ENCODE data around the gene ARHGAP15.

ARHGAP15 gene

GRCh38 chr2:143169105-143169504 lies 39.9 kb downstream of the ARHGAP15 start:
- DNase-seq (ENCODE audit: low spot score) = no peak

GRCh38 chr2:143171817-143172216 lies 42.6 kb downstream of the ARHGAP15 start:
- DNase-seq (ENCODE audit: low spot score) = peak; percentile 36

- no peak for DNase-seq (ENCODE audit: low spot score)
Observed at GRCh38 chr2:143175438-143175837, 46.2 kb downstream of the ARHGAP15 start.

GRCh38 chr2:143176606-143177005 lies 47.4 kb downstream of the ARHGAP15 start:
- no peak for DNase-seq (ENCODE audit: low spot score)

GRCh38 chr2:143177096-143177786 lies 48.0 kb downstream of the ARHGAP15 start:
- no peak for DNase-seq (ENCODE audit: low spot score)

GRCh38 chr2:143181494-143181893 lies 52.3 kb downstream of the ARHGAP15 start:
- no peak for DNase-seq (ENCODE audit: low spot score)

DNA sequence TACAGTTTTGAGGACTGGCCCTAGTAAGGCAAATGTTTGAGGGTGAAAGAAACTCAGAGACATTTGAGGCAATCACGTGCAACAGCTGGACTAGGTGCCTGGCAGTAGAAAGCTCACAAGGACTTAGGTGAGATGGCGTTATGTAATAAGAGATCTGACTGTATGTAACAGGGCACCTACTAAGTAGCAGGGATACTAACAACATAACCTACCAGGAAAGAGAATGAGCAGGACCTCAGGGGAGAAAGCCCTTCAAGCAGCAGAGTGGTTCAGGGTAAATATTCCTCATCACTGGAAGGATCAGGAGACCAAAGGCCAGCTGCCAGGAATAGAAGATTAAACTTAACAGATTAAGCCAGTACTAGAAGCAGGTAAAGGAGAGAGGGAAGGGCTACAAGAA lies 53.4 kb downstream of the ARHGAP15 start:
- DNase-seq (ENCODE audit: low spot score) = no peak

DNA sequence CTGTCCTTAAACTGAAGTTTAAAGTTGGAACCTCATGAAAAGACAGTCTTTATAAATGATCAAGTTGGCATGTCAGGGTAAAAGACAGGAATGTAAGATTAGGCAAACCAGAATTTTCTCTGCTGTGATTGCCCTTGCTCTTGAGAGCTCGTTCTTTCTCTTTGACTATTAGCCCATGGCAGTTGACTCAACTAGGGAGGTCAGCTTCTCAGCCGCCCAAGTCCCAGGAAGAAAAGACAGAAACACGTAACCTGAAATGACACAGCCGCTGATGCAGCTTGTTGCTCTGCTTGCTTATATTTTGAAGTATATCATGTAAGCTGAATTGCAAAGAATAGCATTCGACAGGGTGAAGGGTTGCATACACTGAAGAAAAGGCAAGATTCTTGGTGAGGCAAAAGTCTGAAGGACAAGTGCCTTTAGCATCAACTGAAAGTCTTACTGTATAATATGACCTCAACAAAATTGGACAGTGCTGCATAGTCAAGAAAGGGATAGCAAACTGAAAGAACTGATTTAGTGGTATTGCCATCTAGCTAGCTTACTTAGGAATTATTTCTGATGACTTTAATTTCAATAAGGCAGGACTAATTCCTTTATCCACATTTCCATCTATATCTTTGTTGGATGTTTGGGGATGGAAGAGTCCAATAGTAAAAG lies 54.7 kb downstream of the ARHGAP15 start:
- DNase-seq (ENCODE audit: low spot score) = no peak

DNA sequence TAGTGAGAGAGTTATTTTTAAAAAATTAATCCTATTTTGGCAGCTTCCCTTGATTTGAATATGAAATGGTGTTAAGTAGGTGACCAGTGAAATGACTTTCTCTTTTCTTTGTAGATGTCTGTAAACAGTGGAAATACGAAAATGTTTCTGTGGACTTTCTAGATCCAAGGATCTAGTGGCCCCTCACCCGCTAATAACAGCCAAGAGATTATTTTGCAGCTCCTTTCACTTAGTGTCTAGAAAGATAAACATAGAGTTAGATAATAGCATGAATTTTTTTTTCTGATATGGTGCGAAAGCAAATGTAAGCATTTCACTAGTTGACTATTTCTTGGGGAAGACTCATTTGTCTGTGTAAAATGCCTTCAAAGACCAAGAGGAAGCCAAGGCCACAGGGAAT lies 57.7 kb downstream of the ARHGAP15 start:
- no peak for DNase-seq (ENCODE audit: low spot score)

DNA sequence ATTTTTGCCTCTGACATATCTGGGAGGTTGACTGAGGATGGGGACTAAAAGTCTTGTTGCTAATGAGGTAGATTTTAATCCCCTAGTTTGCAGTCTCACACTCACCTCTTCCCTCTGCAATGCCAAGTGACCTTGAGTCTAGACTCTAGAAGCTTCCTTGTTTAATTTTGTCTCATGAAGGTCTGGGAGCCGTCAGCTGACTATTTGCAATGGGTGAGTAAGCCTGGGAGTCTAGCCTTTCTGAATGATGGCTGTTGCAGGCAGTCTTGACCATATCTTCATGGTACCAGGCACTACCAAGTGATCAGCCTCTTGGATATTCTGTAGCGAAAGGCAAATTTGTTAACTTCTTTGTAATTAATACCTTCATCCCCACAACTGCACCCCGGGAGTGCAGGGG lies 61.2 kb downstream of the ARHGAP15 start:
- no peak for DNase-seq (ENCODE audit: low spot score)

DNA sequence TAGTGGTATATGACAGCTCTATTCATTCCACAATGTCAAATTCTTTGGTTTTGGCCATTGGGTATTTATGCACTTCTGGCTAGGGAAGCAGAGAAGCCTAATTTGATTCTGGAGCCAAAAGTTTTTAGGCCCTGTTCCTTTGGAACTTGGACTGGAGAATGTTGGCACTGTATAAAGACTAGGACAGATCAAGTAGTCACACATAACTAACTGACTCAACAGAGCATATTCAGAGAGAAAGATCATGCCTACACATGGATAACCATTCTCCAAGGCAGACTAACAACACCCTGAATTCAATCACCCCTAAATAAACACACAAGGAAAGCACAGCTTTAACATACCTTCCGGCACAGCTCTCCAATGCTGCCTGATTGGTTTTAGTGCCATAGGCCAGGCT lies 62.9 kb downstream of the ARHGAP15 start:
- DNase-seq (ENCODE audit: low spot score) = no peak

- DNase-seq (ENCODE audit: low spot score) = no peak
Observed at GRCh38 chr2:143192716-143193115, 63.5 kb downstream of the ARHGAP15 start.

DNA sequence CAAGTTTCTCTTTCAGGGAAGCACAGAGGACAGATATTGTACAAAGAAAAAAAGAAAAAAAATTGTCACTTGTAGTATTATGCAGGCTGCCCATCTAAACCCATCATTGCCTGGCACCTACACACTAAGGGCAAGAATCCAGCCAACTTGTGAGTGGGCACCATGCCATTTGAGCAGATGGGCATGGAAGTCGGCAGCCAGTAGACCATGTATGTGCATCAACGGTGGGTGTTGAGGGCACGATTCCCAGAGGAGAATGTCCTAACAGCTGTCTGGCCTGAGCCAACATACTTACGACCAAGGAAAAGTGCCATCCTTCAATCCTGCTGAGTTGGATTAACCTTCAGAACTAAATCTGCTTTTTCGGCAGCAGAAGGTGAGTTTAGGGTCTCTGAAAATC lies 63.9 kb downstream of the ARHGAP15 start:
- DNase-seq (ENCODE audit: low spot score) = peak; percentile 65

DNA sequence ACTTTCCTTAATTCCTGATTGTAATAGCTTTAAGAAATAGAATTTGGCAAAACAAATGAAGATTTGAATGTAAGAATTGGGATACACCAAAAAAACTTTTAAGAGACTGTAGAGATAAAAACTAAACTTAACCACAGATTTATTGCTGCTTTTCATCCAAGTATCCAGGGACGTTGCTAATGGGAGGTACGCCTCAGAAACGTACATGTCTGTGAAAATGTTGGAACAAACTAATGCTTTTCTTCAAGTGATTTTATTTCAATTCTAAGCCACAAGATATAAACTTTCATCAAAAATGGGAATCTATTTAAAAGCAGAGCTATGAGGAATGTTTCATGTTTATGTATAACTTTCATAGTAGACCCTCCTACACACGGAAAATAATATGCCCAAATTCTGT lies 66.3 kb downstream of the ARHGAP15 start:
- DNase-seq (ENCODE audit: low spot score) = no peak

- no peak for DNase-seq (ENCODE audit: low spot score)
Observed at GRCh38 chr2:143204062-143204461, 74.8 kb downstream of the ARHGAP15 start.

DNA sequence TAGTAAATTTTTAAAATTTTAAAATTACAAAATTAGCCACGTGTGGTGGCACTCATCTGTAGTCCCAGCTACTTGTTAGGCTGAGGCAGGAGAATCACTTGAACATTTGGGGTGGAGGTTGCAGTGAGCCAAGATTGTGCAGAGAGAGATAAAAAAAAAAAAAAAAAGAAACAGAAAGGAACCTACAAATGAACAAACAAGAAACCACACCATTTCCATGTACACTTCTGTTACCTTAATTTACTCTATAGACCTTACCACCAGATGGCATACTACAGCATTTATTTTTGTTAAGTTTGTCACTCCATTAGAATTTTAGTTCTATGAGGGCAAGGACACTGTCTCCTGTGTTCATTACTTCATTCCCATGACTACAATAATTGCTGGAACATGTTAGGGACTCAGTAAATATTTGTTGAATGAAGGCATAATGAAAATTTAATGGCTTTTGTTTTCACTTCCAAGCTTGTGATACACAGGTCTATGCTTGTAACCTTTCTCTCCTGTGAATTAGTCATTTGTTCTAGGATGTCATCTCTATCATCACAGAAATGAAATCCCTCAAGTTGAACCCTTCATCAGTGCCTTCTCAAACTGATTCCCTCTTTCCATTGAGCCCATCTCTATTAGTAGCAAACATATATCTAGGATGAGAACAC lies 76.0 kb downstream of the ARHGAP15 start:
- DNase-seq (ENCODE audit: low spot score) = no peak

DNA sequence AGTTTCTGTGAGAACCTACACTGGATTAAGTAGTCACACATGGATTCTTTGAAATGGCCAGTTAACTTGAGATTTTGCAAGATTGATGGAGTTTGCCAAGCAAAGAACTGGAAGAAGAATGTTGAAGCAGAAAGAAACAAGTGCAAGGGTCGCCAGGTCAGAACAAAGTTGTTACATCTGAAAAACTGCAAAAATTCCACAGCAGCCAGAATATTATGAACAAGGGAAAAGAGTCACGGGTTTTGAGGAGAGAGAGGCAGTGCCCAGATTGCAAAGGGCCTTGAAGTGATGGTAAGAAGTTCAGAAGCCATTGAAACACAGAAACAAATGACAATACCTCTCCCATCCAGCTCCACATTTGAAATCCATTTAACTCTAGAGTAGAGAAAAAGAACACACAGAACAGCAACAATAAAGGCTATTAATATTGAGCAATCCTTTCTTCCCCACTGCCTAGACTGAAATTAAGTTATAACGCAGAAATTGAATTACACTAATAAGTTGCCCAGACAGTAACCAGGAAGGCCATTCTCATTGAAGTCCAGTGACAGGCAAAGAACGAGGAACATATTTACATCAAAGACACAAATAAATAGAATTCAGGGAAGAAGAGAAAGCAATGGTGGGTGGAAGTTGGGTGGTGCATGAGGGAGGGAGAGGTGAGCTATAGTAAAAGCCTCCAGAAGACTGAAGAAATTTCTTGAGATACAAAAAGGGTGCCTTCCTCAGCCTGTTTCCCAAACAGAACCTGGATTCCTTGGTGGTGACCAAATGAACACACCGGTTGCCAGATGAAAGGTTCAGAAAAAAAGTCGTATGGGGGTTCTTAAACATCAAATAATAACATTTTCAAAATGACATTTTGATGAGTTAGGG lies 80.6 kb downstream of the ARHGAP15 start:
- no peak for DNase-seq (ENCODE audit: low spot score)

DNA sequence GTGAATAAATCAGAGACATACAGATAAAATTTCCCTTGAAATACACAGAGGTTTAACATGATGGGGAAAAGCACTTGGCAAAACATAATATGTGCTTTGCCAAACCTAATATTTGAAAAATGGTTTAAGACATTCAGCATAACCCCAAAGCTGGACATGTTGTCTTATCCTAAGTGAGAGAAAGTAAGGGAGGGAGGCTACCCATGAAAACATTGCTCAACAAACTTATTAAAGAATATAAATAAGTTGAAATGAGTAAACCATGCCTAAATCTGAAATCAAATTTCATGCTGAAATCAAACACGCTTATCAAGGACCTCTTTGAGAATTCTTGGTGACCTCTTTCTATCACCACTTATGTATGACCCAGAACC lies 81.2 kb downstream of the ARHGAP15 start:
- no peak for DNase-seq (ENCODE audit: low spot score)

GRCh38 chr2:143217512-143218115 lies 88.4 kb downstream of the ARHGAP15 start:
- no peak for DNase-seq (ENCODE audit: low spot score)

- no peak for DNase-seq (ENCODE audit: low spot score)
Observed at GRCh38 chr2:143218621-143219020, 89.4 kb downstream of the ARHGAP15 start.

DNA sequence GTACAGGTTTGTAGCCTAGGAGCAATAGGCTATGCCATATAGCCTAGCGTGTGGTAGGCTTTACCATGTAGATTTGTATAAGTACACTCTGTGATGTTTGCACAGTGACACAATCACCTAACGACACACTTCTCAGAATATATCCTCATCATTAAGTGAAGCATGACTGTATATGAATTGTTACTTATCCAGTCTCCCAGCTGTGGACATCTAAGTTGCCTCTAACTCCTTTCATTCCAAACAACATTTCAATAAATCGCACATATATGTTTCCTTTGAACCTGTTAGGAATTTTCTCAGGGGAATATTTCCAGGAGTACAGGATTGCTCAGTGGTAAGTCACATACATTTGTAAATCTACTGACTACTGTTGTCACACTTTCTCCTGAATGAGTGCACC lies 90.0 kb downstream of the ARHGAP15 start:
- no peak for DNase-seq (ENCODE audit: low spot score)

DNA sequence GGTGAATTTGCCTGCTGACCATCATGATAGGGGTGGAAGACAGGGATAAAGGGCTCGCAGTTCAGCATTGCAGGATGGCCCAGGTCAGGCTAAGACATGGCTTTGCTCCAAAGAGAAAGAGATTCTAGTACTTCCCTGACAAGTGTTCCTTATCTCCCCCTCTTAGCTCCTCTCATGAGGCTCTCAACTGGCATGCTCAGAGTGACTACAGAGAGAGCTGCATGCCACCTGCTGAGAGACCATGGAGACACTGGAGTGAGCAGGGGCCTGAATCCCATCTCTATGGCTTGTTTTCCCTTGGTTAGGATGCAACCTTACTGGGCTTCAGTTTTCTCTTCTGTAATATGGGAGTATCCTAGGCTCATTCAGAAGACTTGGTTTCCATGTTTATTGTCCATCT lies 94.3 kb downstream of the ARHGAP15 start:
- no peak for DNase-seq (ENCODE audit: low spot score)

All from D341Med (cell line).